ENCODE measurements around the gene LGI2. TPM values are rescaled to one million over a fixed set of nuclear protein-coding genes. Genes with fewer than 3 reads are reported as not detected.

Gene LGI2
- polyA plus RNA-seq, 1 donor (not counting 4 experiments of a cell fraction or from before 2014, with no cell fraction given): 0.69 TPM

DNA sequence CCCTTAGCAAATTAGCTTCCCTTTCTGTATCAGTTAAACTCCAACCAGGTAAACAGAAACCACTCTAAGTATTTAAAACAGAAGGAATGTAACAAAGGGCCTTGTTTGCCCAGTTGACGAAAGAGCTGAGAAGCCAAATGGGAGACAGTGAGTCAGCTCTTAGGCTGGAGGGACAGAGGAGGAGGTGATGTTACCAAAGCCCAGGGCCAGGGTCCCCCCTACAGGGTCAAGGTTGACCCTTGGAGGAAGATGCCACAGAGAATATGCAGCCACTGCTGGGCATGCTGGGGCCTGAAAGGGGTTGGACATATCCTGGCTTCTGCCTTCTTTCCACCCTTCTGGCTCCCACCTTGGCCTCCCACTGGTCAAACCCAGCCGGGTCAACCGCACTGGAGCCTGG is 38.3 kb upstream of the LGI2 start:
- Histone ChIP-seq H3K4me2 (ENCODE audit: control insufficient read depth, extremely low read depth, insufficient read depth, low read depth, low read length) (no peak overlapping the region), H2AFZ (ENCODE audit: control insufficient read depth, low read length) (no peak overlapping the region), H3K9ac (ENCODE audit: control insufficient read depth, extremely low read depth, insufficient read depth, low read length) (no peak overlapping the region), H3K4me3 (ENCODE audit: control insufficient read depth in 2 of 3, extremely low read depth in 1 of 3, insufficient read depth in 2 of 3, low read depth in 1 of 3, low read length in 3 of 3) (no peak overlapping the region), H3K36me3 (ENCODE audit: control insufficient read depth in 2 of 2, extremely low read depth in 1 of 2, insufficient read depth in 2 of 2, low read length in 2 of 2) (no peaks in the 10 kb centered on the region), H4K20me1 (ENCODE audit: control insufficient read depth, extremely low read depth, insufficient read depth, low read length) (no peaks in the 10 kb centered on the region), H3K4me1 (ENCODE audit: control insufficient read depth, extremely low read depth, insufficient read depth, low read length) (no peaks in the 10 kb centered on the region), H3K27ac (ENCODE audit: control insufficient read depth, insufficient read depth, low read length) (no peak overlapping the region), H3K79me2 (ENCODE audit: control insufficient read depth, insufficient read depth, low read length) (no peaks in the 10 kb centered on the region), H3K9me3 (ENCODE audit: control insufficient read depth, low read depth, low read length) (no peaks in the 10 kb centered on the region), H3K27me3 (ENCODE audit: control insufficient read depth, extremely low read depth, insufficient read depth, low read length) (no peaks in the 10 kb centered on the region), H3K9me1 (ENCODE audit: control insufficient read depth, extremely low read depth, insufficient read depth, low read length) (no peaks in the 10 kb centered on the region)
- FAIRE-seq (no peak), DNase-seq (ENCODE audit: low read depth, low spot score) (no peak)
- dilution Hi-C loops (cut with MboI; ENCODE audit: extremely low pct_ligation_motif_present, low sequenced_read_pairs): no loop called here
- no peak for TF ChIP-seq EZH2 (IDR thresholded peaks at IDR 0.05; ENCODE audit: low read length)
- TF ChIP-seq, protein P1, sequence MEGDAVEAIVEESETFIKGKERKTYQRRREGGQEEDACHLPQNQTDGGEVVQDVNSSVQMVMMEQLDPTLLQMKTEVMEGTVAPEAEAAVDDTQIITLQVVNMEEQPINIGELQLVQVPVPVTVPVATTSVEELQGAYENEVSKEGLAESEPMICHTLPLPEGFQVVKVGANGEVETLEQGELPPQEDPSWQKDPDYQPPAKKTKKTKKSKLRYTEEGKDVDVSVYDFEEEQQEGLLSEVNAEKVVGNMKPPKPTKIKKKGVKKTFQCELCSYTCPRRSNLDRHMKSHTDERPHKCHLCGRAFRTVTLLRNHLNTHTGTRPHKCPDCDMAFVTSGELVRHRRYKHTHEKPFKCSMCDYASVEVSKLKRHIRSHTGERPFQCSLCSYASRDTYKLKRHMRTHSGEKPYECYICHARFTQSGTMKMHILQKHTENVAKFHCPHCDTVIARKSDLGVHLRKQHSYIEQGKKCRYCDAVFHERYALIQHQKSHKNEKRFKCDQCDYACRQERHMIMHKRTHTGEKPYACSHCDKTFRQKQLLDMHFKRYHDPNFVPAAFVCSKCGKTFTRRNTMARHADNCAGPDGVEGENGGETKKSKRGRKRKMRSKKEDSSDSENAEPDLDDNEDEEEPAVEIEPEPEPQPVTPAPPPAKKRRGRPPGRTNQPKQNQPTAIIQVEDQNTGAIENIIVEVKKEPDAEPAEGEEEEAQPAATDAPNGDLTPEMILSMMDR (optimal IDR thresholded peaks at IDR 0.05 in 1 of 3, IDR thresholded peaks at IDR 0.05 in 1 of 3, conservative IDR thresholded peaks at IDR 0.05 in 1 of 3; ENCODE audit: extremely low read depth in 1 of 3, insufficient read depth in 2 of 3, low read length in 3 of 3): no peak

DNA sequence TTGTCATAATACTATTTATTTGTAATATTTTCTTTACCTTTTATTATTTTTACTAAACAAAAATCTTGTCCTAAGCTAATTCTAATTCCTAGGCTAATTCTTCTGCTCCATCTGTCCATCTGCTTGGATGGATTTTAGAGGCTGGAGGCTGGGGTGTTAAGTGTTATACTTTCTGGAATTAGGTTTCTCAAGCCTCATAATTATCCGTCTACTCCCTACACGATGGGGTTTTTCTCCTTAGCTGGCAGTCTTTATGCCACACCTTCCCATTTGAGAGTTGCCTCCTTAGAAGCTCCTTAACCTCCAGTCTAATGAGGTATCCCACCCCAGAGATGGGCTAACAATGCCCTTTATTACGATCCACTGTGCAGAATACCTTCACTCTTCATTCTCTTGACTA is 37.6 kb upstream of the LGI2 start:
- H3K27me3 ChIP-seq (ENCODE audit: control insufficient read depth, extremely low read depth, insufficient read depth, low read length): no peaks in the 10 kb centered on the region
- no peaks in the 10 kb centered on the region for H3K4me1 ChIP-seq (ENCODE audit: control insufficient read depth, extremely low read depth, insufficient read depth, low read length)
- H3K79me2 ChIP-seq (ENCODE audit: control insufficient read depth, insufficient read depth, low read length): no peaks in the 10 kb centered on the region
- TF ChIP-seq, protein P1 (optimal IDR thresholded peaks at IDR 0.05 in 1 of 3, IDR thresholded peaks at IDR 0.05 in 1 of 3, conservative IDR thresholded peaks at IDR 0.05 in 1 of 3; ENCODE audit: extremely low read depth in 1 of 3, insufficient read depth in 2 of 3, low read length in 3 of 3): no peak
- no peak for TF ChIP-seq EZH2 (IDR thresholded peaks at IDR 0.05; ENCODE audit: low read length)
- dilution Hi-C loops (cut with MboI; ENCODE audit: extremely low pct_ligation_motif_present, low sequenced_read_pairs): no loop called here
- no peak overlapping the region for H3K9ac ChIP-seq (ENCODE audit: control insufficient read depth, extremely low read depth, insufficient read depth, low read length)
- no peak overlapping the region for H2AFZ ChIP-seq (ENCODE audit: control insufficient read depth, low read length)
- no peak overlapping the region for H3K4me3 ChIP-seq (ENCODE audit: control insufficient read depth in 2 of 3, extremely low read depth in 1 of 3, insufficient read depth in 2 of 3, low read depth in 1 of 3, low read length in 3 of 3)
- no peaks in the 10 kb centered on the region for H3K9me3 ChIP-seq (ENCODE audit: control insufficient read depth, low read depth, low read length)
- no peak overlapping the region for H3K27ac ChIP-seq (ENCODE audit: control insufficient read depth, insufficient read depth, low read length)
- H4K20me1 ChIP-seq (ENCODE audit: control insufficient read depth, extremely low read depth, insufficient read depth, low read length): no peaks in the 10 kb centered on the region
- DNase-seq (ENCODE audit: low read depth, low spot score): no peak
- H3K9me1 ChIP-seq (ENCODE audit: control insufficient read depth, extremely low read depth, insufficient read depth, low read length): no peaks in the 10 kb centered on the region
- no peak for FAIRE-seq
- no peaks in the 10 kb centered on the region for H3K36me3 ChIP-seq (ENCODE audit: control insufficient read depth in 2 of 2, extremely low read depth in 1 of 2, insufficient read depth in 2 of 2, low read length in 2 of 2)
- H3K4me2 ChIP-seq (ENCODE audit: control insufficient read depth, extremely low read depth, insufficient read depth, low read depth, low read length): no peak overlapping the region
